HTERT RPE-1 (cell line): ENCODE measurements around the gene LRBA.

Experiments used
- in situ Hi-C: fragments of 300-500 bp; cut with MboI; formaldehyde crosslinking; loops from 4 replicates; pipeline ENCODE4 v1.14.3; 2020; ENCODE audit warnings: low sequenced_read_pairs

The LRBA gene

GRCh38 chr4:150886597-150886996, 128.5 kb downstream of the LRBA start:
- in situ Hi-C loops: no loop called here

- in situ Hi-C loops: no loop called here
Observed at GRCh38 chr4:150884625-150885024, 130.5 kb downstream of the LRBA start.

- in situ Hi-C loops: no loop called here
Observed at GRCh38 chr4:150875367-150875766, 139.7 kb downstream of the LRBA start.

GRCh38 chr4:150874338-150875226, 140.5 kb downstream of the LRBA start:
- in situ Hi-C loops: no loop called here

- in situ Hi-C loops: no loop called here
Observed at GRCh38 chr4:150867148-150867547, 147.9 kb downstream of the LRBA start.

- in situ Hi-C loops: no loop called here
Observed at GRCh38 chr4:150863456-150863855, 151.6 kb downstream of the LRBA start.

- in situ Hi-C loops: no loop called here
Observed at GRCh38 chr4:150862829-150863228, 152.3 kb downstream of the LRBA start.

- in situ Hi-C loops: no loop called here
Observed at GRCh38 chr4:150859453-150859852, 155.6 kb downstream of the LRBA start.

GRCh38 chr4:150855981-150856510, 159.0 kb downstream of the LRBA start:
- in situ Hi-C loops: no loop called here

- in situ Hi-C loops: no loop called here
Observed at GRCh38 chr4:150854600-150854999, 160.5 kb downstream of the LRBA start.

- in situ Hi-C loops: no loop called here
Observed at GRCh38 chr4:150853882-150854281, 161.2 kb downstream of the LRBA start.

- in situ Hi-C loops: no loop called here
Observed at GRCh38 chr4:150852216-150852615, 162.9 kb downstream of the LRBA start.

- in situ Hi-C loops: no loop called here
Observed at GRCh38 chr4:150849016-150849415, 166.1 kb downstream of the LRBA start.

GRCh38 chr4:150828159-150828558, 186.9 kb downstream of the LRBA start:
- in situ Hi-C loops: no loop called here

- in situ Hi-C loops: no loop called here
Observed at GRCh38 chr4:150827226-150827625, 187.9 kb downstream of the LRBA start.

GRCh38 chr4:150826306-150826705, 188.8 kb downstream of the LRBA start:
- in situ Hi-C loops: no loop called here

GRCh38 chr4:150822407-150822806, 192.7 kb downstream of the LRBA start:
- in situ Hi-C loops: no loop called here

- in situ Hi-C loops: no loop called here
Observed at GRCh38 chr4:150821641-150822040, 193.4 kb downstream of the LRBA start.

GRCh38 chr4:150820409-150820808, 194.7 kb downstream of the LRBA start:
- in situ Hi-C loops: no loop called here

- in situ Hi-C loops: no loop called here
Observed at GRCh38 chr4:150818661-150819060, 196.4 kb downstream of the LRBA start.

GRCh38 chr4:150817804-150818528, 197.1 kb downstream of the LRBA start:
- in situ Hi-C loops: no loop called here

- in situ Hi-C loops: no loop called here
Observed at GRCh38 chr4:150817017-150817416, 198.1 kb downstream of the LRBA start.
